Measurements from ENCODE around the gene TAS2R10.
"Not testable (repeated sequence)": the region's sequence is repeated elsewhere in the genome, so short reads cannot be mapped to it uniquely, and the experiment has no call there.

TAS2R10 gene

DNA sequence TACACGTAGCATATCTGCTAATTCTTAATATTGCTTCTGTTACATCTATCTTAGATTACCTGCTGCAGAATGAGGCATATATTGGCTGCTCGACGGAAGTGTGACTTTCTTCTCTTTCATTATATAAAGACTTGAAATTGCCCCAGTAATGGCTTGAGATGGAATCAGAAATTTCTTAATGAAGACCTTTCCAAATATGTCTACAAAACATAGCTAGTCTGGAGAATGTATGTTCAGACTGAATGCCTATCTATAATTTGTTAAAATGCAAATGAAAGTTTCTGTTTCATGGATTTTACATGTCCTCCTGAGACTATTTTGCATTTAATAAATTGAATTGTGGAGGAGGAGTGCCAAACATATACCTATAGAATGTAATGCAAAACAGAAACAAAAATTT is at the start of gene TAS2R10:
TAS2R10 (minus strand) TSS at position 101 of the 400 bp plus-strand sequence; CDS start at position 12, 89 bp downstream.
- DNase-seq: no peak

DNA sequence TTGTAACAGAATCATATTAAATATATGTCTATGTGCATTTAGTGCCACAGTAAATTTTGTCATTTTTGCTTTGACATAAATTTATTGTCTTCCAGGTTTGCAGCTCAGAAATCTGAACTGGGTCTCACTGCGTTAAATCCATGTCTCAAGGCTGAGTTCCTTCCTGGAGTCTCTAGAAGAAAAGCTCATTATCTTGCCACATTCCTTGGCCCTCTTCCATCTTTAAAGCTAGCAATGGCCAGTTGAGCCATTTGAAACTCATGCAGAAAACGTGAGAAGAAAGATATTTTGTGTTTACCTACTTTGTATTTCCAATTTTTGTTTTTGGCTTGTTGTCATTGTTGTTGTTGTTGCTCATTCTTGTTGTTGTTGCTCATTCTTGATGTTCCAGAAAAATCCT is 47.2 kb upstream of the TAS2R10 start:
- DNase-seq: no peak

GRCh38 chr12:10867381-10867780 is 41.2 kb upstream of the TAS2R10 start:
- DNase-seq: no peak

- DNase-seq: no peak
Measured at GRCh38 chr12:10863512-10864218, 37.5 kb upstream of the TAS2R10 start.

DNA sequence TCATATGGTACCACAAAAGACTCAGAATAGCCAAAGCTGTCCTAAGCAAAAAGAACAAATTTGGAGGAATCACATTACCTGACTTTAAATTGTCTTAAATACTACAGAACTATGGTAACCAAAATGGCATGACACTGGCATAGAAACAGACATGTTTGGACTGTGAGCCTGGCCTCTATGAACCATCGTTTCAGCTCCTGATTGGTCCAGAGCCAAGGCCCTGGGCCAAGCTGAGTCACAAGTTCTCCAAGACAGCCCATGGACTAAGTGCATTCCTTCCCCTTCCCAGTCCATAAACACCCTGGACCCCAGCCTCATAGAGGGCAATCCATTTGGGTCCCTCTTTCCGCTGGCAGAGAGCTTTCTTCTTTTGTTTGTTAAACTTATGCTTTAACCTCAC is 35.2 kb upstream of the TAS2R10 start:
- DNase-seq: no peak

GRCh38 chr12:10855807-10856206 is 29.6 kb upstream of the TAS2R10 start:
- DNase-seq: no peak

GRCh38 chr12:10853776-10854175 is 27.6 kb upstream of the TAS2R10 start:
- no peak for DNase-seq

- no peak for DNase-seq
Measured at GRCh38 chr12:10851243-10851858, 25.2 kb upstream of the TAS2R10 start.

DNA sequence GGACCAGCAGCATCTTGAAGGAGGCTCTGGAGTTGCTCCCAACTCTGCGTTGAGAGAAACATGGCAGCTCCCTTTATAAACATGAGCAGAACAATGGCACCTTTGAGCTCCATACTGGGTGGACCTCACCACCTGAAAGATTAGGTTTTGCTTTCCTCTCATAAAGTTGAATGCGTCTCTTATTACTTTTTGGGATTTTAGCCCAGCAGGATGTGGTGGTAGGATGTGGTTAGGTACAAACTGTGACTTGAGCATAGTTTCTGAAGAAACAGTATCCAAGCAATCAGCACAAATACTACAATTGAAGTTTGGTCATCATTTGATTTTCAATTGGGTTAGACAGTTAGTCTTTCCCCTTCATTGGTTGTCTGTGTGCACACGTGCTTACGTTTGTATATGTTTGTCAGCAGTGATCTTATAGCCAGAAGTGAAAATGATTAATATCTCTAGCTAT is 23.3 kb upstream of the TAS2R10 start, which contains the start of gene PRR4:
PRR4 (minus strand) TSS at position 51 of the 454 bp plus-strand sequence; CDS start at position 13, 38 bp downstream.
- DNase-seq: no peak

- no peak for DNase-seq
Measured at GRCh38 chr12:10847744-10848143, 21.6 kb upstream of the TAS2R10 start.

- no peak for DNase-seq
Measured at GRCh38 chr12:10842862-10843261, 16.7 kb upstream of the TAS2R10 start.

- no peak for DNase-seq
Measured at GRCh38 chr12:10838461-10838860, 12.3 kb upstream of the TAS2R10 start.

DNA sequence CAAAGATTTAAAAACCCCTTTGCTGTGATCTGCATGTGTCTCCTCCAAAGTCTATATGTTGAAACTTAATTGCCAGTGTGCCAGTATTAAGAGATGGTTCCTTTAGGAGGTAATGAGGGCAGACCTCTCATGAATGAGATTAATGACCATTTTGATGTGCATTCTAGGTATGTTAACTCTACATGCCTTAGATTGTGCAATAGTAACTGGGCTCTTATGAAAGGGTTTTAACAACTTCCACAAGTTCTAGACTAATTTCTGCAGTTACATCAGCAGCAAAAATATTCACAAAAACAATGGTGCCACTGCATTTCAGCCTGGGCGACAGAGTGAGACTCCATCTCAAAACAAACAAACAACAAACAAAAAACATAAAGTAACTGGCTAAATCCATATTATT is 3.8 kb upstream of the TAS2R10 start:
- no peak for DNase-seq

DNA sequence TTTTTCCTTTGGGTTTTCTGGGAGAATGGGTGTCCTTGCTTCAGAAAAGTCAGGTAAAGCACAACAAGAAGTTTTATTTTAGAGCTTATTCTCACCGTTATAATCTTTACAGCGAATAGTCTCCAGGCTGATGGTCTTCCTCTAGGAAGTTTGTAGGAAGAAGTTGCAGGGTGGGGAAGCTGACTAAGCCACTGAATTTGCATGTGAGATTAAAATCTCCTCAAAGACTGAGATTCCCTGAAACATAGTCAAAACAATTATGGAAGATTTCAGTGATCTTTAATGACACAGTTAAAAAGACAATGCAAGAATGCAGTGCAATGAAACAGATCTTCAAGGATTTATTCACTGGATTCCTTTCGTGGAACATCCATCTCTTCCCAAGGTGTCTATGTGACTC is 1.2 kb downstream of the TAS2R10 start:
- no peak for DNase-seq

DNA sequence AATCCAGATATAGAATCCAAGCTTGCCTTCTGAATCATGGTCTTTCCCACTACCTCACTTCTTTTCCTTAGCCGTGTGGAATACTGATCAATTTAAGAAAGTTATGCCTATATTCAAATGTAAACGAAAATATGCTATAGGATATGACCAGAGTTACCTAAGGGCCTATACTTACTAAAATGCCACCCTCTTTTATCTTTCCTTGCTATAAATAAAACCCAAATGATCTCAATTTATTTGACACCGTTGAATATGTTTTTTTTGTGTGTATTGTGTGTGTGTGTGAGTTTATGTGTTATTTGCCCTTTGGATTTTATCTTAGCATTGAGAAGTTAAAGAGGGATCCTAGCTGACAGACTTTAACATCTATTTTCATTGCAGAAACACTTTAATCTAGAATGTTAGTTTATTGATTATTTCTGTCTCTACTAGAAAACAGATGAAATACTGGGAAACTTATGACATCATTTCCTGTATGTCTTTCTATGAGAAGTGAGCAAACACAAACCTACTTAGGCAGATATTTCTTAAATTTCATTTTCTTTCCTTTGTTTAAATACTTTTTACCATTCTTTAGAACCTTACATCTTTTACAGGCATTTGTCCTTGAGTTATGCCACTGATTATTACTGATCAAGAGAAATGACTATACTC is 14.1 kb downstream of the TAS2R10 start:
- DNase-seq: no peak

GRCh38 chr12:10810068-10810467 is 16.1 kb downstream of the TAS2R10 start, which contains the start of gene TAS2R9:
Gene TAS2R9 (minus strand): TSS chr12:10810168. CDS start chr12:10810075, 93 bp downstream.
- no peak for DNase-seq

GRCh38 chr12:10807186-10807585 is 19.0 kb downstream of the TAS2R10 start, which contains the start of gene TAS2R8:
Gene TAS2R8 (minus strand): TSS chr12:10807286. CDS start chr12:10806980, 306 bp downstream.
- no peak for DNase-seq

DNA sequence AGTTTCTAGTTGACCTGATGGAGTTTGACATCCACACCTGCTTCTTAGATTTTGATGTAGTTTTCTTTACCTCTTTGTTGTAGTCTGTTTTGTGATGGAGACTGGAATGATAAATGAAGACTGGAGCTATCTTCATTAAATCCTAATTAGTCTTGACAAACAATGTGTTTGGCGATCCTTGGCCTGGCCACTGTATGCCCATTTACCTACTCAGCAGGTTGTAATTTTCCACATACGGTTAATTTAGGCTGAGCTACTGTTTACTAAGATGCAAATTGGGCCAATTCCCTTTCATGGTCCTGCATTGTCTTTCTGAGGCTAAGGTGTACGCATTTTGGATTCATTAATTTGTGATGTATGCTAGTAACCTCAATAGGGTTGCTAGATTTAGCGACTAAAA is 23.6 kb downstream of the TAS2R10 start, which contains the start of gene TAS2R7:
TAS2R7 (minus strand) TSS at position 41 of the 400 bp plus-strand sequence. CDS start 57 bp downstream, outside the sequence.
- no peak for DNase-seq

- no peak for DNase-seq
Measured at GRCh38 chr12:10801741-10802140, 24.4 kb downstream of the TAS2R10 start.

DNA sequence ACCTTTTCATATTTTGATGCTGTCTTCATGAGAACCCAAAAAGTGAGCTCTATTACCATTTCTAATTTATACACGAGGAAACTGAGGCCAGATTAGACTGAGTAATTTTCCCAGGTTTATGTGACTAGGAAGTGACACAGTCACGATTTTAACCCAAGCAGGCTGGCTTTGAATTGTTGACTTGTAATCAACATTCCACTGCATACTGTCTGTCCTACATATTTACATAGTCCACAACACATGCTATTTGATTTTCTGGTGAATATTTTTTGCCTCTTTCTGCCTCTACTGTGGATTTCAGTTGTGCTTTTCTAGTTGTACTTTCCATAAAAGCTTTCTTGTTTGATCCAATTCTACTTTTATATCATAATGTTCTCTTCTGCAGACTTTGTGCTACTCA is 31.9 kb downstream of the TAS2R10 start:
- DNase-seq: no peak

- not testable (repeated sequence) for DNase-seq
Measured at GRCh38 chr12:10791769-10792168, 34.4 kb downstream of the TAS2R10 start.

GRCh38 chr12:10783252-10783651 is 42.9 kb downstream of the TAS2R10 start:
- no peak for DNase-seq

DNA sequence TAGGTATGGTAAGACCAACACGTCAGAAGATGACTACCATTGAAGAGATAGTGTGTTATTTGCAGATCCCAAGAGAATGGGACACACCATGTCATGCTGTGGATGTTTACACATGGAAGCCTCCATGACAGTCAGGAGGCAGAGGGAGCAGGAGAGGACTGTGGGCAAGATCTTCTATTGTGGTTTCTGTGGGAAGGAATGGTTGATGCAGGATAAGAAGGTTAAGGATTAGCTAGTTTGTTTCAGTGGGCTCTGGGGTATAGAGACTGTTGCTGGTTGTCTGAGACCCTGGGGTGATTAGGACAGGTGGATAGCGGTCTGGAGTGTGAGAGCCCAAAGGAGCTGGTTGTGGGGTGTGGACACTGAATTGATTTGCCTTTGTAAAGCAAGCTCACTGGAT is 47.1 kb downstream of the TAS2R10 start:
- DNase-seq: no peak
